NCI-H1048 (cell line): Measurements from ENCODE around the gene RBL1.
"Not testable (repeated sequence)": the region's sequence is repeated elsewhere in the genome, so short reads cannot be mapped to it uniquely, and the experiment has no call there.

Experiments
- DNase-seq: peaks from one replicate; lab custom pipeline; 2025; lab: John Stamatoyannopoulos, UW

Gene RBL1

DNA sequence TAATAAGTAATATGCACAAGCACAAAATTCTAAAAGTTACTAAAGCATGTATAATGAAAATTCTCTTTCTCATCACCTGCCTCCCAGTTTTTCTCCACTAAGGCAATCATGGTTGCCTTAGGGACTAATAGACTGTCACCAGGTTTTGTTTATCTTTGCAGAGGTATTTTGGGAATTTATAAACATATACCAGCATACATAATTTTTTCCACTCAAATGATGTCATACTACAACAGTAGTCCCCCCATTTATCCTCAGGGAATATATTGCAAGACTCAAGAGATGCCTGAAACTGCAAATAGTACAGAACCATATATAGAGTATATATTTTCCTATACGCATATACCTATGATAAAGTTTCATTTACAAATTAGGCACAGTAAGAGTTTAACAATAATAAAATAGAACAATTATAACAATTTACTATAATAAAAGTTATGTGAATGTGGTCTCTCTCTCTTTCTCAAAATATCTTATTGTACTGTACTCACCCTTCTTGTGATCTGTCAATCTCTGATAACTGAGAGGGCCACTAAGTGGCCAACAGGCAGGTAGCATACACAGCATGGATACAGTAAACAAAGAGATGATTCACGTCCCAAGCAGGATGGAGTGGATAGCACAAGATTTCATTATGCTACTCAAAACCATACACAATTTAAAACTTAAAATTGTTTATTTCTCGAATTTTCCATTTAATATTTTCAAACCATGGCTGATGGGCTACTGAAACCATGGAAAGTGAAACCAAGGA is 19.7 kb downstream of the RBL1 start:
- DNase-seq, result no peak

DNA sequence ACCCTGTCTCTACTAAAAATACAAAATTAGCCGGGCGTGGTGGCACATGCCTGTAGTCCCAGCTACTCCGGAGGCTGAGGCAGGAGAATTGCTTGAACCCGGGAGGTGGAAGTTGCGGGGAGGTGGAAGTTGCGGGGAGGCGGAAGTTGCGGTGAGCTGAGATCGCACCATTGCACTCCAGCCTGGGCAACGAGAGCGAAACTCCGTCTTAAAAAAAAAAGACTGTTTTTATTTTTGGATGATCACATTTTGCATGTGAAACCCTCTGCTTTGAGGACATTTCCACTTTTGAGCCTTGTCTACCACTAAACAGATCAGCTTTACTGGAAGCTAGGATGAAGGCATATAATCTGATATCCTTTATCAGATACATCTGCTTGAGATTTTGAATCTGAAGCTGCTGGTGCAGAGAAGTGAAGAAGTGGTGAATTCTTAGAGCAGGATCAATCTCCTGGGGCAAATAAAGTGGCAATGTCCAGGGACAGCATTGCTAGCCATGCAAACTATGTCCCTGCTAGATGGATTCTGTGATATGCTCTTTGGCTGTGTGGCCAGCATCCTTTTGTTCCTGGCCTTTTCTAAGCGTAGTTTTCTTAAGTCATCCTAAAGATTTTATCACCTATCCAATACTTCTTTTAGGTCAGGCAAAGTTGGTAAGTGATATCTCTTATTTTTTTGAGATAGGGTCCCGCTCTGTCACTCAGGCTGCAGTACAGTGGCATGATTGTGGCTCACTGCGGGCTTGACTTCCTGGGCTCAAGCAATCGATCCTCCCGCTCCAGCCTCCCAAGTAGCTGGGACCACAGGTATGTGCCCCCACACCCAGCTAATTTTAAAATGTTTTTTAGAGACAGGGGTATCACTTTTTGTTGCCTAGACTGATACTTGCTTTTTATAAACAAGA is 23.3 kb downstream of the RBL1 start:
- DNase-seq, result no peak

DNA sequence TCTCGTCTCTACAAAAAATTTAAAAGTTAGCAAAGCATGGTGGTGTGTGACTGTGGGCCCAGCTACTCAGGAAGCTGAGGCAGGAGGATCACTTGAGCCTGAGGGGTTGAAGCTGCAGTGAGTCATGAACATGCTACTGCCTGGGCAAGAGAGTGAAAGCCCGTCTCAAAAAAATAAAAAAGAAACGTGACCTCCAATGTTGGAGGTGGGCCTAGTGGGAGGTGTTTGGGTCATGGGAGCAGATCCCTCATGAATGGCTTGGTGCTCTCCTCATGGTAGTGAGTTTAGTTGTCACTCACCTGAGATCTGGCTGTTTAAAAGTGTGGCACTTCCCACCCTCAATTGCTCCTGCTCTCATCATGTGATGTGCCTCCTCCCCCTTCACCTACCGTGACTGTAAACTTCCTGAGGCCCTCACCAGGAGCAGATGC is 24.3 kb downstream of the RBL1 start:
- DNase-seq, result no peak

DNA sequence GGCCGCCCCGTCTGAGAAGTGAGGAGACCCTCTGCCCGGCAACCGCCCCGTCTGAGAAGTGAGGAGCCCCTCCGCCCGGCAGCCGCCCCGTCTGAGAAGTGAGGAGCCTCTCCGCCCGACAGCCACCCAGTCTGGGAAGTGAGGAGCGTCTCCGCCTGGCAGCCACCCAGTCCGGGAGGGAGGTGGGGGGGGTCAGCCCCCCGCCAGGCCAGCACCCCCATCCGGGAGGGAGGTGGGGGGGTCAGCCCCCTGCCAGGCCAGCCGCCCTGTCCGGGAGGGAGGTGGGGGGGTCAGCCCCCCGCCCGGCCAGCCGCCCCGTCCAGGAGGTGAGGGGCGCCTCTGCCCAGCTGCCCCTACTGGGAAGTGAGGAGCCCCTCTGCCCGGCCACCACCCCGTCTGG is 26.2 kb downstream of the RBL1 start:
- DNase-seq, result not testable (repeated sequence)

DNA sequence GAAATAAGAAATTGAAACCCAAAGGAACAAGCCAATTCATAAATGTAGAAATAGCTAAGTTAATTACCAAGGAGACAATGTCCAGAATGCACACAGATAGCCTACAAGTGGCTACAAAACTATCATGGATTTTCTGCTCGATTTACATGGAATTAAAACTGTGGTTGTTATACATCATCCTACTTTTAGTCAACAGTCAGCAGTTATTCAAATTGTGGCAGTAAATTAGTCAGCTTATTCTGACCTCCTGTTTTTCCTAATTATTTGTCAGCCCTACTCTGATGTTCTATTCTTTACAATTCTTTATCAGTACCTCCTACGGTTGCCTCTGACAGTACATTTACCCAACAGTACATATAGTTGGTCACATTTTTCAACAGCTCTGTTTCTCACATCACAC is 29.6 kb downstream of the RBL1 start:
- DNase-seq, result no peak

DNA sequence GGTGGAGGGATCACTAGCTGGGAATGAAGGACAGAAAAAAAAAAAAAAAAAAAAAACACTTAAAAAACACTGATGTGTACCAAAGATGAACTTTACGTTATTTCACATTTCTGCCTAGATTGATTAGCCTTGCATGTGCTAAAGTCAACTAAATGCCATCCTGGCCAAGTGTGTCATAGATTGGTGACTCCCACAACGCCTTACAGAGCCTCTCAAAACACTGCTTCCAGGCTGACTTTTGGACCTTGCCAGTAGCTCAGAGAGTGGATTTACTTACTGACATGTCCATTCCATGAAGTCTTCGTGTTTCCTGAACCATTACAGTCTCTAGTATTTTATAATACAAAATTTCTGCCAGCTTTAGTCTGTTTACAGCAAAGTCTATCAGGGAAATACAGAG is 40.5 kb downstream of the RBL1 start:
- DNase-seq, result no peak

DNA sequence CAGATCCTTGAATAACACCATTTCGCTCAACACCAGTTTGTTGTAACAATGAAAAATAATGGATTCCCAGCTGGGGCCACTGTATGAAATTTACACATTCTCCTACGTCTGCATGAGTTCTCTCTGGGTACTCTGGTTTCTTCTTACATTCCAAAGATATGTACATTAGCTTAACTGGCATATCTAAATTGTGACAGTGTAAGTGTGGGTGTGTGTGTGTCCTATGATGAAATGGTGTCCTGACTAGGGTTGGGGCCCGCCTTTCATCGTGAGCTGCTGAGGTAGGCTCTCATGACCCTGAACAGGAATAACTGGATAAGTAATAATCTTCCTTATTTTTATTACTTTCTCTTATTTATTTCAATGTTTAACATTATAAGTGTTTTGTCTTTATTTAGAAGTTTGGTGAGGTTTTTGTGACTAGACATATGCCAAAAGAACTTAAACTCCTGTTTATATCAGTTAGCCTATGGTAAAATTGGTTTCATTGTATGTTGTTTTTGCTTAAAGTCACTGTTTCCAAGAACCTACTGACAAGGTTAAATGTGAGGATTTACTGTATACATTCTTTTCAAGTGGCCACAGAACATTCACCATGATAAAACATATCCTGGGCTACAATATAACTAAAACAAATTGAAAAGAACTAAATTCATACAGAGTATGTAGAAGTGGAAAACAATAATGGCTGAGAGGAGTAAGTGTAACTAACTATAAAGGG is 42.4 kb downstream of the RBL1 start:
- no peak for DNase-seq

DNA sequence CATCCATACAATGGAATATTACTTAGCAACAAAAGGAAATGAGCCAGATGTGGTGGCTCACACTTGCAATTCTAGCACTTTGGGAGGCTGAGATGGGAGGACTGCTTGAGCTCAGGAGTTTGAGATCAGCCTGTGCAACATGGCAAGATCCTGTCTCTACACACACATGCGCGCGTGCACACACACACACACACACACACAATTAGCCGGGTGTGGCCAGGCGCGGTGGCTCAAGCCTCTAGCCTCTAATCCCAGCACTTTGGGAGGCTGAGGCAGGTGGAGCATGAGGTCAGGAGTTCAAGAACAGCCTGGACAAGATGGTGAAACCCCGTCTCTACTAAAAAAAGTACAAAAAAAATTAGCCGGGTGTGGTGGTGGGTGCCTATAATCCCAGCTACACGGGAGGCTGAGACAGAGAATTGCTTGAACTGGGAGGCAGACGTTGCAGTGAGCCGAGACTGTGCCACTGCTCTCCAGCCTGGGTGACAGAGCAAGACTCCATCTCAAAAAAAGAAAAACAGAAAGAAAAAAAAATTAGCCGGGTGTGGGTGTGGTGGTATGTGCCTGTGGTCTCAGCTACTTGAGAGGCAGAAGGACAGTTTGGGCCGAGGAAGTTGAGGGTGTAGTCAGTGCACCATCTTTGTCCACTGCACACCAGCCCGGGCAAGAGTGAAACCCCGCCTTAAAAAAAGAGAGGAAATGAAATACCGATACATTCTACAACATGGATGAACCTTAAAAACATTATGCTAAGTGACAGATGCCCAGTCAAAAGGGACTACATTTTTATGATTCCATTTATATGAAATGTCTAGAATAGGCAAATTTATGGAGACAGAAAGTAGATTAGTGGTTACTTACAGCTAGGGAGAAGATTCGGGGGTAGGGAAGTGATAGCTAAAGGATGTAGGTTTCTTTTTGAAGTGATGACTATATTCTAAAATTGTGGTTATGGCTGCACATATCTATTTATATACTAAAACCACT is 52.5 kb downstream of the RBL1 start:
- DNase-seq, result no peak

DNA sequence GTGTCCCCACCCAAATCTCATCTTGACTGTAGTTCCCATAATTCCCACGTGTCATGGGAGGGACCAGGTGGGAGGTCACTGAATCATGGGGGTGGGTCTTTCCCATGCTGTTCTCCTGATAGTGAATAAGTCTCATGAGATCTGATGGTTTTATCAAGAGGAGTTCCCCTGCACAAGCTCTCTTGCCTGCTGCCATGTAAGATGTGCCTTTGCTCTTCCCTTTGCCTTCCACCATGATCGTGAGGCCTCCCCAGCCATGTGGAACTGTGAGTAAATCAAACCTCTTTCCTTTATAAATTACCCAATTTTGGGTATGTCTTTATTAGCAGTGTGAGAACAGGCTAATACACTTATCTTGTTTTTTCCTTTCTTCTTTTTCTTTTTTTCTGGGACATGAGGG is 56.4 kb downstream of the RBL1 start:
- not testable (repeated sequence) for DNase-seq

DNA sequence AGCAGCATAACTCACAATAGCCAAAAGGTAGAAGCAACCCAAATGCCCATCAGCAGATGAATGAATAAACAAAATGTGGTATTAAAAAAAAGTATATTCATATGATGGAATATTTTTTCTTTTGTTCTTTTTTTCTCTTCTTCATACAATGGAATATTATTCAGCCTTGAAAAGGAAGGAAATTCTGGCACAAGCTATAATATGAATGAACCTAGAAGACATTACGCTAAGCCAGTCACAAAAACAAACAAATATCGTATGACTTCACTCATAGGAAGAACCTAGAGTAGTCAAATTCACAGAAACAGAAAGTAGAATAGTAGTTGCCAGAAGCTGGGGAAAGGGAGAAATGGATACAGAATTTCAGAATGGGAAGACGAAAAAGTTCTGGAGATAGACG is 63.7 kb downstream of the RBL1 start:
- no peak for DNase-seq

DNA sequence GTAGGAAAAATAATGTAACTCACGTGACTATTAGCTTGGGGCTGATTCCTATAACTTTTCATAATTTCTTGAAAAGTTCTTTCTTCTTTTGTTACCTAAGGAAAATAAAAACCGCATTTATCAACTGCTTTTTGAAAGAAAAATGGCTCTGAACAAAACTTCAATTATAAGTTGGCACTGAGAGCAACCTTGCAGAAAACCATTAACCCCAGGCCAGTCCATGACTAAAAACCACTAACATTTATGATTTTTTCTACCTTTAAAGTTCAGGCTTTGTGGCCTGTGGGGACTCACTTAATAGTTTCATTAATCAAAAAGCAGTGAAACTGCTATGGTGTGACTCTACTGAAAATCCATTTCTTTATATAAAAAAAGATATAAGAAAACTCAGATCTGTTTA is 75.2 kb downstream of the RBL1 start:
- no peak for DNase-seq

DNA sequence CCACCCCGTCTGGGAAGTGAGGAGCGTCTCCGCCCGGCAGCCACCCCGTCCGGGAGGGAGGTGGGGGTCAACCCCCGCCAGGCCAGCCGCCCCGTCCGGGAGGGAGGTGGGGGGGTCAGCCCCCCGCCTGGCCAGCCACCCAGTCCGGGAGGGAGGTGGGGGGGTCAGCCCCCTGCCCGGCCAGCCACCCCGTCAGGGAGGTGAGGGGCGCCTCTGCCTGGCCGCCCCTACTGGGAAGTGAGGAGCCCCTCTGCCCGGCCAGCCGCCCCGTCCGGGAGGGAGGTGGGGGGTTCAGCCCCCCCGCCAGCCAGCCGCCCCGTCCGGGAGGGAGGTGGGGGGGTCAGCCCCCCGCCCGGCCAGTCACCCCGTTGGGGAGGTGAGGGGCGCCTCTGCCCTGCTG is 83.2 kb downstream of the RBL1 start:
- not testable (repeated sequence) for DNase-seq

DNA sequence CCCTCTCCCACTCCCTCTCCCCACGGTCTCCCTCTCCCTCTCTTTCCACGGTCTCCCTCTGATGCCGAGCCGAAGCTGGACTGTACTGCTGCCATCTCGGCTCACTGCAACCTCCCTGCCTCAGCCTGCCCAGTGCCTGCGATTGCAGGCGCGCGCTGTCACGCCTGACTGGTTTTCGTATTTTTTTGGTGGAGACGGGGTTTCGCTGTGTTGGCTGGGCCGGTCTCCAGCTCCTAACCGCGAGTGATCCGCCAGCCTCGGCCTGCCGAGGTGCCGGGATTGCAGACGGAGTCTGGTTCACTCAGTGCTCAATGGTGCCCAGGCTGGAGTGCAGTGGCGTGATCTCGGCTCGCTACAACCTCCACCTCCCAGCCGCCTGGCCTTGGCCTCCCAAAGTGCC is 83.9 kb downstream of the RBL1 start:
- DNase-seq, result not testable (repeated sequence)

DNA sequence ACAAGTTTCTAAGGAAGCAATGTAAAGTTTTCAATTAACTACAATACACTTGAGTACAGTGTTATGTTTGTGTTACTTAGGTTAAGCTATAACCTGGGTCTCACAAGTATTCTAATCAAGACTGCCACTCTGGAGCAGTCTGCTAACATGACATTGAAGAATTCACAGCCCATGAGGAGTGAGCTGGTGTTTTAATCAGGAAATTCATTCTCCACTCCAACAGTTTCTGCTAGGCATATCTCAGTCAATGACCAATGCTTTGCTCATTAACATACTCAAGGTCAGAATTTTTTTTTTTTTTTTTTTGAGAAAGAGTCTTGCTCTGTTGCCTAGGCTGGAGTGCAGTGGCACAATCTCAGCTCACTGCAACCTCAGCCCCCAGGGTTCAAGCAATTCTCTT is 84.7 kb downstream of the RBL1 start:
- DNase-seq, result no peak

DNA sequence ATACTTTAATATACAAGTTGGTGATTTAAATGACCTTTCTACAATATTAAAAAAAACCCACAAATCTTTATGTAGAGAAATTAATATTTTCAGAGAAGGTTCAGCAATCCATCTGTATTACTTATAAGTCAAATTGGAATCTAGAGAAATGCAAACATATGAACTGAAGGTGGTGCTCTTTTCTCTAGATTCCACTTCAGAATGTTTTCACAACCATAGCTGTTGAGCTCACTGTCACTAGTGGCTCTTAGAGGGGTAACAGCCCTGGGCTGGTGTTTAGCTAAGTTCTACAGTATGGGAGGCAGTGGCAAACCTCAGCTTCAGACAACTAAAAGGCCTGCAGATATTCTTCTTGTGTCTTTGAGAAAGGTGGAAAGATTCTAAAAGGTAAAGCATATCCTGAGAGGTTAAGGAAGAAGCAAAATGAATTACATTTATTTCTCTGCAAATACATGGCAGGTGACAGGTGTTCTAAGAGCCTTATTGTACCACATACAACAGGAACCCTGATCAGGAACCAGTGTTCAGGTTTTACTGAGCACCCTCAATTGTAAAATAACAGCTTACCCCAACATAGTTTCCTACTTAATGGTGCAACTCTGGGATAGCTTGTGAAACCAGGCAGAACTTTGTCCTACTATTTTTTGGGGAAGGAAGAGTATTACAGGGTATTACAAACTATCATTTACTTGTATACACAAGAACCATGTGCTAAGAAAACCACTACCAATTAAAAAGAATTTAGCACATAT is 87.7 kb downstream of the RBL1 start:
- DNase-seq, result no peak

DNA sequence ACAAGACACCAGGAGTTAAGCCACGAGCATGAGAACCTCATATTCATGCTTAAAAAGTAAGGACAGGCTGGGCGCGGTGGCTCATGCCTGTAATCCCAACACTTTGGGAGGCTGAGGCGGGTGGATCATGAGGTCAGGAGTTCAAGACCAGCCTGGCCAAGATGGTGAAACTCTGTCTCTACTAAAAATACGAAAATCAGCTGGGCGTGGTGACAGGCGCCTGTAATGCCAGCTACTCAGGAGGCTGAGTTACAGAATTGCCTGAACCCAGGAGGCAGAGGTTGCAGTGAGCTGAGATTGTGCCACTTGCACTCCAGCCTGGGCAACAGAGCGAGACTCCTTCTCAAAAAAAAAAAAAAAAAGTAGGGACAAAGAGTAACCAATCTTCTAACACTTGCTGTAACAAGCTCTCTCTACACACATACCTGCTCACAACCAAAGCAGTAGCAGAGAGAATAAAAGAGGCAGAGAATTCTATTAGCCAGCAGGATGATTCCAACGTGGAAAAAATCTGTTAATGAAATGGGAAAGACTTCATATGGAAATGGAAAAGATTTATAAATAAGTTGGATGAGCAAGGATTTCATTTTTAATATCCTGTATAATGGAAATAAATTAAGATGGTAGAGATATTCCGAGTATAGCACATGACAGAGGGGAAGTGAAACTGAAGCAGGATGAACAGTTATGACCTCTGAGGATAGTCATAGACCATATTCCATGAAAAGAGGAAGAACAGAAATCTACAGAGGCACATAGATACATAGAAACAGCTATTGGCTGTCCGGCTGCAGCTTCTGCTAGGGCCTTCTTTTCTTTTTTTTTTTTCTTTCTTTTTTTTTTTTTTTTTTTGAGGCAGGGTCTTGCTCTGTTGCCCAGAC is 90.5 kb downstream of the RBL1 start:
- not testable (repeated sequence) for DNase-seq

DNA sequence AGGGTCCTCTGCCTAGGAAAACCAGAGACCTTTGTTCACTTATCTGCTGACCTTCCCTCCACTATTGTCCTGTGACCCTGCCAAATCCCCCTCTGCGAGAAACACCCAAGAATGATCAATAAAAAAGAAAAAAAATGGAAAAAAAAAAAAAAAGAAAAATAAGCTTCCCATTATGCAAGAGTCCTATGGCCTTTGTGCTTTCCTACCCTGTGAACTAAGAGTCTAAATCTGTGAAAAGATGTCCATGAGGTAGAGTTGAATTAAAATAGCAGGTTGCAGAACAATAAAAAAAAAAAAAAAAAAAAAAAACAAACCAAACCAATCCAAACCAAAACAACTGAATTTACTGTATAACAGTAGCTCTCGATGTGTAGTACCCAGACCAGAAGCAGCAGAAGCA is 94.2 kb downstream of the RBL1 start:
- DNase-seq, result not testable (repeated sequence)

DNA sequence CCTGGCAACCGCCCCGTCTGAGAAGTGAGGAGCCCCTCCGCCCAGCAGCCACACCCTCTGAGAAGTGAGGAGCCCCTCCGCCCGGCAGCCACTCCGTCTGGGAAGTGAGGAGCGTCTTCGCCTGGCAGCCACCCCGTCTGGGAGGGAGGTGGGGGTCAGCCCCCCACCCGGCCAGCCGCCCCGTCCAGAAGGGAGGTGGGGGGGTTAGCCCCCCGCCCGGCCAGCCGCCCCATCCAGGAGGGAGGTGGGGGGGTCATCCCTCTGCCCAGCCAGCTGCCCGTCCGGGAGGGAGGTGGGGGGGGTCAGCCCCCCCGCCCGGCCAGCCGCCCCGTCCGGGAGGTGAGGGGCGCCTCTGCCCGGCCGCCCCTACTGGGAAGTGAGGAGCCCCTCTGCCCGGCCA is 95.6 kb downstream of the RBL1 start:
- not testable (repeated sequence) for DNase-seq

DNA sequence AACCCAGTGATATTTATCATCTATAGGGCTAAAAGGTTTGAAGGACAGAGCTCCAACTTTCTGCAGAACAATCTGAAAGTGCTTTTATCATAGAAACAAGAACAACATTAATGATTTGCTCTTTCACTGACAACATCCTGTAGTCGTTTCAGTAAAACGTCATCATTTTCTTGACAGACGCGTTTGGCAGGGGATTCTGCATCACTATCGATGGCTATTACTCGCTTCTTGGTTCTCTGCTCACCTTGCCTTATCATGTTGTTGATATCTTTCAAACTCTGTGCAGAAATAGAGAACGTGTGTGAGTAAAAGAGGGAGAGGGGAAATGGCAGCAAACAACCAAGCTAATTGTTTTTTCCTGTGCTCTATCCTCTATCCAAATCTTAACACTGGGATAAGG is 97.1 kb downstream of the RBL1 start:
- no peak for DNase-seq

DNA sequence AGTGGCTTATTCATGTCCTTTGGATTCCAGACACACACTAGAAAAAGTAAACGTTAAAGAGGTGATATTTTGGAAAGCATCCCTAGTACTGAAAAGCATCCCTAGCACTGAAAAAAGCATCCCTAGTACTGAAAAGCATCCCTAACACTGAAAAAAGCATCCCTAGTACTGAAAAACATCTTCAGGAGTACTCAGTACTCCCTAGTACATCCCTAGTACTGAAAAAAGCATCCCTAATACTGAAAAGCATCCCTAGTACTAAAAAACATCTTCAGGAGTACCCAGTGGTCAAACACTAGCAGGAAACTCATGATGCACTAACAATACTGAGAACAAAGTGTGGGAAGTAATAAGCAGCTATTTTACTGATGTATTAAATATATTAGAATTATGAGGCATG is 98.7 kb downstream of the RBL1 start:
- DNase-seq, result no peak
